DOHH2 (cell line): ENCODE results near the gene ARMS2.

Experiments
- H3F3A ChIP-seq: fragments of 200-600 bp; sonication (generic), shearing (Covaris generic); 2 replicates; pipeline ENCODE4 v1.6.0; 2016; ENCODE audit warnings: antibody characterized with exemption, mild to moderate bottlenecking; ENCODE audit not compliant: control insufficient read depth, insufficient read depth
- H3K27ac ChIP-seq: fragments of 200-600 bp; sonication (generic); 2 replicates; pipeline ENCODE4 v1.5.1; 2014; ENCODE audit warnings: low read depth, mild to moderate bottlenecking, low read length, moderate library complexity
- H3K27me3 ChIP-seq: fragments of 200-600 bp; sonication (generic); 2 replicates; pipeline ENCODE4 v1.6.1; 2014; ENCODE audit warnings: mild to moderate bottlenecking, low read length, mixed read lengths; ENCODE audit not compliant: control insufficient read depth
- H3K36me3 ChIP-seq: fragments of 200-600 bp; sonication (generic); 2 replicates; pipeline ENCODE4 v1.6.1; 2014; ENCODE audit warnings: mild to moderate bottlenecking, low read length, moderate library complexity, mixed read lengths; ENCODE audit not compliant: control insufficient read depth
- H3K4me1 ChIP-seq: fragments of 200-600 bp; sonication (generic); 2 replicates; pipeline ENCODE4 v1.6.1; 2014; ENCODE audit warnings: mild to moderate bottlenecking, low read length, mixed read lengths; ENCODE audit not compliant: control insufficient read depth
- H3K4me2 ChIP-seq: fragments of 200-600 bp; sonication (generic); 2 replicates; pipeline ENCODE4 v1.6.0; 2014; ENCODE audit warnings: mild to moderate bottlenecking, low read length, moderate library complexity
- H3K4me3 ChIP-seq: fragments of 200-600 bp; sonication (generic); 2 replicates; pipeline ENCODE4 v1.5.1; 2014; ENCODE audit warnings: mild to moderate bottlenecking, low read length, mixed read lengths
- H3K79me2 ChIP-seq: fragments of 200-600 bp; sonication (generic); 2 replicates; pipeline ENCODE4 v1.6.1; 2014; ENCODE audit warnings: mild to moderate bottlenecking, low read length, mixed read lengths; ENCODE audit not compliant: control insufficient read depth
- H3K9me2 ChIP-seq: fragments of 200-600 bp; sonication (generic); replicated peaks from 2 replicates; pipeline ENCODE4 v1.6.1; 2014; ENCODE audit warnings: mild to moderate bottlenecking, low read length, mixed read lengths; ENCODE audit not compliant: control insufficient read depth
- H3K9me3 ChIP-seq: fragments of 200-600 bp; sonication (generic); 2 replicates; pipeline ENCODE4 v1.6.1; 2014; ENCODE audit warnings: antibody characterized with exemption, low read length, mixed read lengths; ENCODE audit not compliant: control insufficient read depth, insufficient read depth
- H4K20me1 ChIP-seq: fragments of 200-600 bp; sonication (generic); 2 replicates; pipeline ENCODE4 v1.6.0; 2014; ENCODE audit warnings: low read depth, mild to moderate bottlenecking, antibody characterized with exemption, low read length, moderate library complexity; ENCODE audit not compliant: control insufficient read depth, insufficient read depth
- EZH2phosphoT487 ChIP-seq: fragments of 200-600 bp; sonication (generic); IDR thresholded peaks from 2 replicates; pipeline ENCODE4 v1.6.1; 2017; ENCODE audit warnings: borderline replicate concordance, mild to moderate bottlenecking, antibody characterized with exemption, low read length, moderate library complexity, mixed read lengths
- TF ChIP-seq, protein P1 (sequence below): fragments of 200-600 bp; sonication (generic); IDR thresholded peaks from one replicate; pipeline ENCODE4 v1.5.1; 2014; ENCODE audit warnings: antibody characterized with exemption, mild to moderate bottlenecking, low read depth, low read length; ENCODE audit not compliant: poor library complexity, severe bottlenecking

The ARMS2 gene

DNA sequence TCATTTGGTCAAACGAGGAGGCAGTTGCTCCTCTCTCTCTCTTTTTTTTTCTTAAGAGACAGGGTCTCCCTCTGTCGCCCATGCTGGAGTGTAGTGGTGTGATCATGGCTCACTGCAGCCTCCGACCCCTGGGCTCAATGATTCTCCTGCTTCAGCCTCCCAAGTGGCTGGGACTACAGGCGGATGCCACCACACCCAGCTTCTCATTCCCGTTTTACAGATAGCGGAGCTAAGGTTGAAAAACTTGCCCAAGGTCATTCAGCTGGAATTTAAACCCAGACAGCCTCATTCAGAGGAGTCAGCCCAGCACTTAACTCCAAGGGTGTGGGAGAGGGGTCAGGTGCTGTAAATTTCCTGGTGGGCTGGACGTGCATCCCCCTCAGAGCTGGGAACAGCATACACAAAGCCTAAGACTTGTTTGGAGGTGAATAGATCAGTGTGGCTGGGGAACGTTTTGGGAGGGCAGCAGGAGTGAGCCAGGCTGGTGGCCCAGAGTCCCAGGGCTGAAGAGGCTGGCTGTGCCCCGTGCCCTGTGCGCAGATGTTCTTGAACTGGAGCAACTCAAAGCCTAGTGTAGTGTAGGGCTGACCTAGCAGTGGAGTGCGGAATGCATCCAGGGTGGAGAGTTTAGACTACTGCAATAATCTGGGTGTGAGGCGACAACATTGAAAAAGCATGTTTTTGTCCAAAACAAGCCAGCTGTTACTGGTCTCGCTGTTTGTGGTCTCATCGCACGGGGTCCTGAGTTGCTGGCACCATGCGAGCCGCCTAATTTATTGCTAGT lies 9.2 kb downstream of the ARMS2 start:
- Histone ChIP-seq H3K4me1 (no peaks in the 10 kb centered on the region), H3K27me3 (peaks cover 9% of the 10 kb centered on the region), H4K20me1 (no peaks in the 10 kb centered on the region; the same call in 1 of the 2 replicates), H3K27ac (no peak overlapping the region), H3K9me2 (no peaks in the 10 kb centered on the region), H3K79me2 (no peaks in the 10 kb centered on the region), H3F3A (no peaks in the 10 kb centered on the region), H3K36me3 (no peaks in the 10 kb centered on the region), H3K4me3 (no peak overlapping the region), H3K4me2 (no peak overlapping the region), H3K9me3 (no peaks in the 10 kb centered on the region)
- no peak for TF ChIP-seq EZH2phosphoT487
- TF ChIP-seq, protein P1, sequence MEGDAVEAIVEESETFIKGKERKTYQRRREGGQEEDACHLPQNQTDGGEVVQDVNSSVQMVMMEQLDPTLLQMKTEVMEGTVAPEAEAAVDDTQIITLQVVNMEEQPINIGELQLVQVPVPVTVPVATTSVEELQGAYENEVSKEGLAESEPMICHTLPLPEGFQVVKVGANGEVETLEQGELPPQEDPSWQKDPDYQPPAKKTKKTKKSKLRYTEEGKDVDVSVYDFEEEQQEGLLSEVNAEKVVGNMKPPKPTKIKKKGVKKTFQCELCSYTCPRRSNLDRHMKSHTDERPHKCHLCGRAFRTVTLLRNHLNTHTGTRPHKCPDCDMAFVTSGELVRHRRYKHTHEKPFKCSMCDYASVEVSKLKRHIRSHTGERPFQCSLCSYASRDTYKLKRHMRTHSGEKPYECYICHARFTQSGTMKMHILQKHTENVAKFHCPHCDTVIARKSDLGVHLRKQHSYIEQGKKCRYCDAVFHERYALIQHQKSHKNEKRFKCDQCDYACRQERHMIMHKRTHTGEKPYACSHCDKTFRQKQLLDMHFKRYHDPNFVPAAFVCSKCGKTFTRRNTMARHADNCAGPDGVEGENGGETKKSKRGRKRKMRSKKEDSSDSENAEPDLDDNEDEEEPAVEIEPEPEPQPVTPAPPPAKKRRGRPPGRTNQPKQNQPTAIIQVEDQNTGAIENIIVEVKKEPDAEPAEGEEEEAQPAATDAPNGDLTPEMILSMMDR = no peak

- no peak overlapping the region for H3K4me3 ChIP-seq
- no peaks in the 10 kb centered on the region; the same call in 1 of the 2 replicates for H4K20me1 ChIP-seq
- TF ChIP-seq, protein P1 = no peak
- no peak for TF ChIP-seq EZH2phosphoT487
- H3K9me3 ChIP-seq = no peaks in the 10 kb centered on the region
- H3K4me2 ChIP-seq = no peak overlapping the region
- H3K27ac ChIP-seq = no peak overlapping the region
- peaks cover 5% of the 10 kb centered on the region for H3K27me3 ChIP-seq
- H3F3A ChIP-seq = no peaks in the 10 kb centered on the region
- H3K9me2 ChIP-seq = no peaks in the 10 kb centered on the region
- H3K79me2 ChIP-seq = no peaks in the 10 kb centered on the region
- H3K4me1 ChIP-seq = no peaks in the 10 kb centered on the region
- H3K36me3 ChIP-seq = no peaks in the 10 kb centered on the region
These were observed 9.7 kb downstream of the ARMS2 start for GRCh38 chr10:122464250-122464510.

DNA sequence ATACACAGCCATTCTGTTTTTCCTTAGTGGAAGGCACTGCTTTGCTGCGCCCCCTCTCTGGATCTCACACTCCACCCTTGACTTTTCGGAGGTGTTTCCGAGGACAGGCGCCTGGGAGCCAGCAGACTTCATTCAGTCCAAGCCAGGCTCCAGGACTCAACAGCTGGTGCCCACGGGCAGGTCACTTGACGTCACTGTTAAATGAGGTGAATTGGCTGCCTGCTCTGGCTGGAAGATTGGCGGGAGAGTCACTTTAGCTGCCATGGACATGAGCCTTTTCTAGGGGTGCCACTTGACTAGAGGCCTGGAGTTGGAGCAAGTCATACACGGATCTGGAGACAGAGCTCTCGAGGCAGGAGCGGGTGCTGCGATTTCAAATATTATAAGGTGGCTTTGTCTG lies 10.1 kb downstream of the ARMS2 start:
- Histone ChIP-seq H3K9me3 (no peaks in the 10 kb centered on the region), H3K27ac (no peak overlapping the region), H3F3A (no peaks in the 10 kb centered on the region), H3K9me2 (no peaks in the 10 kb centered on the region), H3K4me1 (no peaks in the 10 kb centered on the region), H3K4me3 (no peak overlapping the region), H4K20me1 (no peaks in the 10 kb centered on the region; the same call in 1 of the 2 replicates), H3K27me3 (peaks cover under 1% of the 10 kb centered on the region; the same call in 1 of the 2 replicates), H3K36me3 (no peaks in the 10 kb centered on the region), H3K79me2 (no peaks in the 10 kb centered on the region), H3K4me2 (no peak overlapping the region)
- no peak for TF ChIP-seq EZH2phosphoT487
- TF ChIP-seq, protein P1 = no peak
